ENCODE measurements around the gene LRP2.
A peak's percentile ranks its signal among the peaks of the same experiment; 100 is the strongest.

DNA sequence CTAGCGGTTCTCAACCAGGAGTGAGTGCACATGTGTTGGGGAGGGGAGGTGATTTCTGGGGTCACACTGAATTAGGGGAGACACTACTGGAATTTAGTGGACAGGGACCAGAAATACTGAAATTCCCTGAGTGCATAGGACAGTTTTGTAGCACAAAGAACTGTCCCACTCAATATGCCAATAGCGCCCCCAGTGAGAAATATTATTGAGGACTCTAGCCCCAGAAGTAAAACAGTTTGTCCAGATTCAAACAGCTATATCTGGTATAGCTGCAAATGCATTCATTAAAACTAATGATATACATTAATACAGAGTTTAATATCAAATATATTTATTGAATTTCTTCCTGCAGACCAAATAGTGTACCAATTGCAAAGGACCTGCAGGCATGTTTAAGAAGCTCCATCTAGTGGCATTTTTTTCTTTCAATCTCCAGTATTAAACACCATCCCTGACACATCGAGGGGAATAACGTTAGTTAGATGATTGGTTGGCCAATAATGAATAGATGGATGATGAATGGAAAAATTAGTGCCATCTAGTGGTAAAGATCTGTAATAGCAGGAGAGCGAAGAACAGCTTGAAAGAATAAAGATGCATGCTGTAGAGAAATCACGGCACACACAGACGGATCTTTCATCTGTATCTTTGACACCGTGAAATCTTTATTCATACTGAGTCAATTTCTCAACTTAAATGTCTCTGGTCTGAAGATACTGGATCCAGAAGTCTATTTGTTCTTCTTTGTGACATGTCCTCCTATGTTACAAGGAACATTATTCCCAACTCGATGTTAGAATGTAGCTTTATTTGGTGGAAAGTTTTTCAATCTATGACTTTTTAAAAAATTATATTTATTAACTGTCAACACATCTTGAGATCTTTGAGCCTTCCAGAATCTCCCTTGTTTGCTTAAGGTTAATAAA is 230.5 kb downstream of the LRP2 start:
- TF ChIP-seq, protein P1, sequence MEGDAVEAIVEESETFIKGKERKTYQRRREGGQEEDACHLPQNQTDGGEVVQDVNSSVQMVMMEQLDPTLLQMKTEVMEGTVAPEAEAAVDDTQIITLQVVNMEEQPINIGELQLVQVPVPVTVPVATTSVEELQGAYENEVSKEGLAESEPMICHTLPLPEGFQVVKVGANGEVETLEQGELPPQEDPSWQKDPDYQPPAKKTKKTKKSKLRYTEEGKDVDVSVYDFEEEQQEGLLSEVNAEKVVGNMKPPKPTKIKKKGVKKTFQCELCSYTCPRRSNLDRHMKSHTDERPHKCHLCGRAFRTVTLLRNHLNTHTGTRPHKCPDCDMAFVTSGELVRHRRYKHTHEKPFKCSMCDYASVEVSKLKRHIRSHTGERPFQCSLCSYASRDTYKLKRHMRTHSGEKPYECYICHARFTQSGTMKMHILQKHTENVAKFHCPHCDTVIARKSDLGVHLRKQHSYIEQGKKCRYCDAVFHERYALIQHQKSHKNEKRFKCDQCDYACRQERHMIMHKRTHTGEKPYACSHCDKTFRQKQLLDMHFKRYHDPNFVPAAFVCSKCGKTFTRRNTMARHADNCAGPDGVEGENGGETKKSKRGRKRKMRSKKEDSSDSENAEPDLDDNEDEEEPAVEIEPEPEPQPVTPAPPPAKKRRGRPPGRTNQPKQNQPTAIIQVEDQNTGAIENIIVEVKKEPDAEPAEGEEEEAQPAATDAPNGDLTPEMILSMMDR (IDR thresholded peaks at IDR 0.05) = peak; percentile 65 to 90 (median 84)
- no peak for TF ChIP-seq POLR2A (IDR thresholded peaks at IDR 0.05)
